Glomerular visceral epithelial cell (primary cell): ENCODE results near the gene CD180.

ENCODE experiments used
- DNase-seq: peaks from one replicate; pipeline ENCODE4 v3.0.0-alpha.2; 2016; ENCODE audit errors: extremely low spot score

Gene CD180

GRCh38 chr5:67211926-67212325 is 15.3 kb upstream of the CD180 start:
- DNase-seq: peak; percentile 29

- peak; percentile 72 for DNase-seq
Observed at GRCh38 chr5:67209141-67209771, 12.7 kb upstream of the CD180 start.

- DNase-seq: no peak
Observed at GRCh38 chr5:67208403-67208802, 11.8 kb upstream of the CD180 start.

- DNase-seq: peak; percentile 26
Observed at GRCh38 chr5:67206929-67207328, 10.3 kb upstream of the CD180 start.

- no peak for DNase-seq
Observed at GRCh38 chr5:67206461-67206860, 9.9 kb upstream of the CD180 start.

- DNase-seq: no peak
Observed at GRCh38 chr5:67205981-67206380, 9.4 kb upstream of the CD180 start.

- no peak for DNase-seq
Observed at GRCh38 chr5:67204821-67205220, 8.2 kb upstream of the CD180 start.

GRCh38 chr5:67203701-67204074 is 7.1 kb upstream of the CD180 start:
- no peak for DNase-seq

GRCh38 chr5:67202828-67203227 is 6.2 kb upstream of the CD180 start:
- DNase-seq: no peak

GRCh38 chr5:67201897-67202549 is 5.4 kb upstream of the CD180 start:
- no peak for DNase-seq

- DNase-seq: no peak
Observed at GRCh38 chr5:67200809-67201562, 4.4 kb upstream of the CD180 start.

GRCh38 chr5:67199859-67200258 is 3.3 kb upstream of the CD180 start:
- DNase-seq: no peak

- DNase-seq: no peak
Observed at GRCh38 chr5:67198917-67199316, 2.3 kb upstream of the CD180 start.

- no peak for DNase-seq
Observed at GRCh38 chr5:67197536-67197935, 937 bp upstream of the CD180 start.

- DNase-seq: no peak
Observed at GRCh38 chr5:67195406-67196275, 958 bp downstream of the CD180 start.

GRCh38 chr5:67194166-67194565 is 2.4 kb downstream of the CD180 start:
- no peak for DNase-seq

GRCh38 chr5:67193439-67193807 is 3.2 kb downstream of the CD180 start:
- DNase-seq: no peak

GRCh38 chr5:67192719-67193438 is 3.7 kb downstream of the CD180 start:
- no peak for DNase-seq

- no peak for DNase-seq
Observed at GRCh38 chr5:67190861-67191260, 5.7 kb downstream of the CD180 start.

- DNase-seq: no peak
Observed at GRCh38 chr5:67190410-67190809, 6.2 kb downstream of the CD180 start.

- no peak for DNase-seq
Observed at GRCh38 chr5:67189931-67190330, 6.7 kb downstream of the CD180 start.

GRCh38 chr5:67189079-67189354 is 7.6 kb downstream of the CD180 start:
- DNase-seq: no peak
